Measurements from ENCODE around the gene CLEC3A. TPM values are rescaled to one million over a fixed set of nuclear protein-coding genes. Genes with fewer than 3 reads are reported as not detected.

CLEC3A gene
- total RNA-seq, 1 experiment from 2014 or later = 0.23 TPM

DNA sequence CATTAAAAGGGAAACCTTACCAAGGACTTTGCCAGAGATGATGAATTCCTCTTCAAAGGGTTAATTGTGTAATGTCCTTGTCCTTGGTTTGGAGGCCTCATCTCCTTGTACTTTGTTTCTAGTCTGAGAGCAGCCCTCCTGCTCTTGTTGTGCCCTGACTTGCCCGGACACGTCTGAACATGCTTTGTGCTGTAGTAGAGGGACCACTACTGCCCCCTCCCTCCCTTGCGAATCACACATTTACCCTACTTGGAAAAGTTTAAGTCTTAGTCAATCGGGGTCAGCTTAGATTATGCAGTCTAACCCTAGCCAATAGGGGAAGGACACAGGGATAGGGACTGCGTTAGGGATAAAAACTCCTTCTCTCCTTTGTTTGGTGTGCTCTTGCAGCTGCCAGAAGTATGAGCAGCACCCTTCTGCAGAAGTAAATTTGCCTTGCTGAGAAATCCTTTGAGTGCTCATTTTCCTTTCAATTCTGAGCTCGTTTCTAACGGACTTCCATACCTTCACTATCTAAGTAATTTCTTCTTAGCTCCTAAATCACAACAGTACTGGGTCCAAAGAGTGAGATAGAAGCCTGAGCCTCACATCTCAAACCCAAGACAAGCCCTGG is 26.4 kb upstream of the CLEC3A start:
- in situ Hi-C loops (cut with HindIII; ENCODE audit: low pct_unique_long_range_greater_than_20kb, low sequenced_read_pairs) (no loop called here), intact Hi-C loops (cut with micrococcal nuclease; ENCODE audit: unreplicated experiment) (no loop called here)
- POLR2A ChIA-PET = no interaction called here
- no peak overlapping the region for H3K4me3 ChIP-seq (ENCODE audit: low read depth in 2 of 2, low read length in 2 of 2)
- DNase-seq (ENCODE audit: low read depth, low spot score) = no peak
- CTCF ChIA-PET = no interaction called here
- TF ChIP-seq, protein P1, sequence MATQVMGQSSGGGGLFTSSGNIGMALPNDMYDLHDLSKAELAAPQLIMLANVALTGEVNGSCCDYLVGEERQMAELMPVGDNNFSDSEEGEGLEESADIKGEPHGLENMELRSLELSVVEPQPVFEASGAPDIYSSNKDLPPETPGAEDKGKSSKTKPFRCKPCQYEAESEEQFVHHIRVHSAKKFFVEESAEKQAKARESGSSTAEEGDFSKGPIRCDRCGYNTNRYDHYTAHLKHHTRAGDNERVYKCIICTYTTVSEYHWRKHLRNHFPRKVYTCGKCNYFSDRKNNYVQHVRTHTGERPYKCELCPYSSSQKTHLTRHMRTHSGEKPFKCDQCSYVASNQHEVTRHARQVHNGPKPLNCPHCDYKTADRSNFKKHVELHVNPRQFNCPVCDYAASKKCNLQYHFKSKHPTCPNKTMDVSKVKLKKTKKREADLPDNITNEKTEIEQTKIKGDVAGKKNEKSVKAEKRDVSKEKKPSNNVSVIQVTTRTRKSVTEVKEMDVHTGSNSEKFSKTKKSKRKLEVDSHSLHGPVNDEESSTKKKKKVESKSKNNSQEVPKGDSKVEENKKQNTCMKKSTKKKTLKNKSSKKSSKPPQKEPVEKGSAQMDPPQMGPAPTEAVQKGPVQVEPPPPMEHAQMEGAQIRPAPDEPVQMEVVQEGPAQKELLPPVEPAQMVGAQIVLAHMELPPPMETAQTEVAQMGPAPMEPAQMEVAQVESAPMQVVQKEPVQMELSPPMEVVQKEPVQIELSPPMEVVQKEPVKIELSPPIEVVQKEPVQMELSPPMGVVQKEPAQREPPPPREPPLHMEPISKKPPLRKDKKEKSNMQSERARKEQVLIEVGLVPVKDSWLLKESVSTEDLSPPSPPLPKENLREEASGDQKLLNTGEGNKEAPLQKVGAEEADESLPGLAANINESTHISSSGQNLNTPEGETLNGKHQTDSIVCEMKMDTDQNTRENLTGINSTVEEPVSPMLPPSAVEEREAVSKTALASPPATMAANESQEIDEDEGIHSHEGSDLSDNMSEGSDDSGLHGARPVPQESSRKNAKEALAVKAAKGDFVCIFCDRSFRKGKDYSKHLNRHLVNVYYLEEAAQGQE (IDR thresholded peaks at IDR 0.05; ENCODE audit: insufficient read depth in 1 of 2, low read depth in 2 of 2, low read length in 1 of 2) = no peak
- no peak for ATAC-seq
- no peaks in the 10 kb centered on the region for H3K9me3 ChIP-seq (ENCODE audit: control insufficient read depth, insufficient read depth, low read depth, low read length)
- no peaks in the 10 kb centered on the region; the same call in 1 of the 2 replicates for H3K27me3 ChIP-seq (ENCODE audit: control insufficient read depth, insufficient read depth, low read length)
- no peaks in the 10 kb centered on the region for H3K4me1 ChIP-seq (ENCODE audit: control insufficient read depth, insufficient read depth, low read length)
- no peak overlapping the region for H3K27ac ChIP-seq (ENCODE audit: low read length)
- no TSS peak for BruUV-seq (replicated peaks)
- no peaks in the 10 kb centered on the region for H3K36me3 ChIP-seq (ENCODE audit: control insufficient read depth, insufficient read depth, low read length)

DNA sequence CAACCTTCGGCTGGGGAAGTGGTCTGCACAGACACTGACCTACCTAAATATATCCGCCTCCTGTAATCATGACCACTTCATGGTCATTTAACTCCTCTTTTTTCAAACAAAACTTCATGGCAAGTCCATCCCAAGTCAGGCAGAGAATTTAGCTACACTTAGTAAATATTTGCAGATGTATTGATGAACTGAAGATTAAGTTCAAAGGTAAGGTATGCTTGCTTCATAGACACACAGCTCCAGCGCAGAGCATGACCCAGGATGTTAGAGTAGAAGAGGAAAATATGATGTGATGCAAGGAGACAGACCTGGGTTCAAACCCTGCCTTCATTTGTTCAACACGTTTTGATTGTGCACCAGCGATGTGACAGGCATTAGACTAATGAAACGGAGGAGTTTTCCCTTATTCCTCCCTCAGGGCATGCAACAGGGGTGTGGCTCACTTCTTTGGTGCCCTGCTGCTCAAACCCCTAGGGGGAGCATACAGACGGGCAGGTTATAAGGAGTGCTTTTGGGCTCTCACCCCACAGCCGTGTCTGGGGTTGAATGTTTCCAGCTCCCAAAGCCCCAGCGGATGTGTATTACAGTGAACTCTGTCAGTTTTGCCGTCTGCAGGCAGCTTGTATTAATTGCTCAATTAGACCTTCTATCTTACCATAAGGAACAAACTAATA is 23.9 kb upstream of the CLEC3A start:
- no peaks in the 10 kb centered on the region for H3K4me1 ChIP-seq (ENCODE audit: control insufficient read depth, insufficient read depth, low read length)
- H3K4me3 ChIP-seq (ENCODE audit: low read depth in 2 of 2, low read length in 2 of 2) = no peak overlapping the region
- no peak for DNase-seq (ENCODE audit: low read depth, low spot score)
- H3K27me3 ChIP-seq (ENCODE audit: control insufficient read depth, insufficient read depth, low read length) = no peaks in the 10 kb centered on the region
- no peaks in the 10 kb centered on the region for H3K36me3 ChIP-seq (ENCODE audit: control insufficient read depth, insufficient read depth, low read length)
- in situ Hi-C loops (cut with HindIII; ENCODE audit: low pct_unique_long_range_greater_than_20kb, low sequenced_read_pairs) (no loop called here), intact Hi-C loops (cut with micrococcal nuclease; ENCODE audit: unreplicated experiment) (no loop called here)
- POLR2A ChIA-PET = no interaction called here
- TF ChIP-seq, protein P2, sequence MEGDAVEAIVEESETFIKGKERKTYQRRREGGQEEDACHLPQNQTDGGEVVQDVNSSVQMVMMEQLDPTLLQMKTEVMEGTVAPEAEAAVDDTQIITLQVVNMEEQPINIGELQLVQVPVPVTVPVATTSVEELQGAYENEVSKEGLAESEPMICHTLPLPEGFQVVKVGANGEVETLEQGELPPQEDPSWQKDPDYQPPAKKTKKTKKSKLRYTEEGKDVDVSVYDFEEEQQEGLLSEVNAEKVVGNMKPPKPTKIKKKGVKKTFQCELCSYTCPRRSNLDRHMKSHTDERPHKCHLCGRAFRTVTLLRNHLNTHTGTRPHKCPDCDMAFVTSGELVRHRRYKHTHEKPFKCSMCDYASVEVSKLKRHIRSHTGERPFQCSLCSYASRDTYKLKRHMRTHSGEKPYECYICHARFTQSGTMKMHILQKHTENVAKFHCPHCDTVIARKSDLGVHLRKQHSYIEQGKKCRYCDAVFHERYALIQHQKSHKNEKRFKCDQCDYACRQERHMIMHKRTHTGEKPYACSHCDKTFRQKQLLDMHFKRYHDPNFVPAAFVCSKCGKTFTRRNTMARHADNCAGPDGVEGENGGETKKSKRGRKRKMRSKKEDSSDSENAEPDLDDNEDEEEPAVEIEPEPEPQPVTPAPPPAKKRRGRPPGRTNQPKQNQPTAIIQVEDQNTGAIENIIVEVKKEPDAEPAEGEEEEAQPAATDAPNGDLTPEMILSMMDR (IDR thresholded peaks at IDR 0.05) = no peak
- TF ChIP-seq POLR2AphosphoS5 (IDR thresholded peaks at IDR 0.05; ENCODE audit: low read depth, low read length) = no peak
- TF ChIP-seq, protein P1 (IDR thresholded peaks at IDR 0.05; ENCODE audit: insufficient read depth in 1 of 2, low read depth in 2 of 2, low read length in 1 of 2) = no peak
- TF ChIP-seq TCF7L2 (IDR thresholded peaks at IDR 0.05; ENCODE audit: low read depth, low read length) = no peak
- no peak for TF ChIP-seq SIN3A (IDR thresholded peaks at IDR 0.05; ENCODE audit: borderline replicate concordance, insufficient read depth, low read depth, low read length)
- no TSS peak for BruUV-seq (replicated peaks)
- no peak overlapping the region for H3K27ac ChIP-seq (ENCODE audit: low read length)
- no peaks in the 10 kb centered on the region for H3K9me3 ChIP-seq (ENCODE audit: control insufficient read depth, insufficient read depth, low read depth, low read length)
- ATAC-seq = no peak
- CTCF ChIA-PET = no interaction called here

Measured in Panc1 (cell line).